KMS-11 (cell line): ENCODE results near the gene B9D2.
"Not testable (repeated sequence)": the region's sequence is repeated elsewhere in the genome, so short reads cannot be mapped to it uniquely, and the experiment has no call there.

ENCODE experiments used
- H2AFZ ChIP-seq: fragments of 200-600 bp; sonication (generic); 2 replicates; pipeline ENCODE4 v1.6.1; 2016; ENCODE audit warnings: antibody characterized with exemption, mixed run types, low read depth
- H3K27ac ChIP-seq: fragments of 200-600 bp; sonication (generic); 2 replicates; pipeline ENCODE4 v1.6.1; 2016; ENCODE audit warnings: mild to moderate bottlenecking, mixed run types
- H3K27me3 ChIP-seq: fragments of 200-600 bp; sonication (generic); 2 replicates; pipeline ENCODE4 v1.6.1; 2017; ENCODE audit warnings: mild to moderate bottlenecking, low read depth, mixed run types, moderate library complexity; ENCODE audit not compliant: insufficient read depth
- H3K36me3 ChIP-seq: fragments of 200-600 bp; sonication (generic); 2 replicates; pipeline ENCODE4 v1.6.1; 2017; ENCODE audit warnings: mild to moderate bottlenecking, mixed run types; ENCODE audit not compliant: insufficient read depth
- H3K4me1 ChIP-seq: fragments of 200-600 bp; sonication (generic); 2 replicates; pipeline ENCODE4 v1.6.1; 2016; ENCODE audit warnings: mild to moderate bottlenecking, low read depth, mixed run types; ENCODE audit not compliant: poor library complexity, severe bottlenecking
- H3K4me2 ChIP-seq: fragments of 200-600 bp; sonication (generic); 2 replicates; pipeline ENCODE4 v1.7.0; 2016; ENCODE audit warnings: mild to moderate bottlenecking, mixed run types
- H3K4me3 ChIP-seq: fragments of 200-600 bp; sonication (generic); IDR thresholded peaks from 2 replicates; pipeline ENCODE4 v1.6.1; 2017; ENCODE audit warnings: low read depth, low read length, mixed read lengths; ENCODE audit not compliant: insufficient read depth
- H3K79me2 ChIP-seq: fragments of 200-600 bp; sonication (generic); 2 replicates; pipeline ENCODE4 v1.6.1; 2016; ENCODE audit warnings: low read depth, mixed run types; ENCODE audit not compliant: insufficient read depth
- H3K9ac ChIP-seq: fragments of 200-600 bp; sonication (generic); 2 replicates; pipeline ENCODE4 v1.6.1; 2016; ENCODE audit warnings: mild to moderate bottlenecking, mixed run types
- H4K20me1 ChIP-seq: fragments of 200-600 bp; sonication (generic); 2 replicates; pipeline ENCODE4 v1.6.1; 2016; ENCODE audit warnings: mild to moderate bottlenecking, mixed run types; ENCODE audit not compliant: insufficient read depth
- TF ChIP-seq, protein P1 (sequence below): fragments of 200-600 bp; sonication (generic); conservative IDR thresholded peaks from 2 replicates; pipeline ENCODE4 v1.6.1; 2017; ENCODE audit warnings: low read depth, mild to moderate bottlenecking, antibody characterized with exemption, low read length, moderate library complexity, mixed read lengths

The B9D2 gene

DNA sequence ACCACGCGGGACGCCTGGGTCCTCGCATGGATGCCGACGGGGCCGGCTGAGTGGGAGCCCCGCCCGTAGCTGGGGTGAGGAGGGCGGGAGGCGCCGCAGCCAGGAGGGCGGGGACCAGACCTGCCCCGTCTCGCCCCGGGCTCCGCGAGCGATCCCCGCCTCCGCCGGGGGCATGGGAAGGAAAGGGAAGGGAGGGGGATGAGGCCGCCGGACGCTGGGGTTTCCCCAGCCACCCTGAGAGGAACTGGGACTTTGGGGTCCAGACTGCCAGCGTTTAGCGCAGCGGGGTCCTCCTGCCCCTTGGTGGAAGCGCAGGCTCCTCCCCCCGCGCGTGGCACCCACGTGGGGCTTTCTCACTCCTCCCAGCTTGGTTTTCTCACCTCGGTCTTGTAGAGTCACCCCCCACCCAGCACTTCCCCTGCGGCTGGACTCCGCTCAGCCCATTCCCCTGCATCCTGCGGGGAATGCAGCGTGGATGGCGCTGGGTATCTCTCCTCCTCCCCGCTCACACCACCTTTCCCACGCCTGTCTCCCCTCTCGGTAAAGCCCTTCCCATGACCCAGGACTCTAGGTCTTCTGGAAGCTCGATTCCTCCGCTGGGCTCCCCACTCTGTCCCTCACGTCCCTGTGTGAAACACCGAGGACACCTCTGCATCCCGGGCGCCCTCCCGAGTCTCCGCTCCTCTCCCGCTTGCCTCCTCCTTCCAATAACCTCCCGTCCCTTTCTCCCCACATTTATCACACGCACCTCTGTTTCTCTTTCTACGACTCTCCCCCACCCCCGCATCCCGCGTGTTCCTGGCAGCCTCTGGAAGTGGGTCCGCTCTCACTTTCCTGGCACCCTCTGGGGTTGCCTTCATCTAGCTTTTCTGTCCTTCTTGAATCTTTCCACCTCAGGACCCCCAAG lies 12.4 kb downstream of the B9D2 start:
- Histone ChIP-seq H4K20me1 (no peaks in the 10 kb centered on the region), H3K4me2 (peak overlapping the region; percentile 95), H3K79me2 (peaks cover 46% of the 10 kb centered on the region), H2AFZ (peak overlapping the region; percentile 70; the same call in 1 of the 2 replicates), H3K9ac (peak overlapping the region; percentile 86), H3K36me3 (peaks cover 3% of the 10 kb centered on the region; the same call in 1 of the 2 replicates), H3K27me3 (no peaks in the 10 kb centered on the region), H3K27ac (peak overlapping the region; percentile 72; the same call in 1 of the 2 replicates), H3K4me1 (peaks cover 32% of the 10 kb centered on the region), H3K4me3 (no peak overlapping the region)
- TF ChIP-seq, protein P1, sequence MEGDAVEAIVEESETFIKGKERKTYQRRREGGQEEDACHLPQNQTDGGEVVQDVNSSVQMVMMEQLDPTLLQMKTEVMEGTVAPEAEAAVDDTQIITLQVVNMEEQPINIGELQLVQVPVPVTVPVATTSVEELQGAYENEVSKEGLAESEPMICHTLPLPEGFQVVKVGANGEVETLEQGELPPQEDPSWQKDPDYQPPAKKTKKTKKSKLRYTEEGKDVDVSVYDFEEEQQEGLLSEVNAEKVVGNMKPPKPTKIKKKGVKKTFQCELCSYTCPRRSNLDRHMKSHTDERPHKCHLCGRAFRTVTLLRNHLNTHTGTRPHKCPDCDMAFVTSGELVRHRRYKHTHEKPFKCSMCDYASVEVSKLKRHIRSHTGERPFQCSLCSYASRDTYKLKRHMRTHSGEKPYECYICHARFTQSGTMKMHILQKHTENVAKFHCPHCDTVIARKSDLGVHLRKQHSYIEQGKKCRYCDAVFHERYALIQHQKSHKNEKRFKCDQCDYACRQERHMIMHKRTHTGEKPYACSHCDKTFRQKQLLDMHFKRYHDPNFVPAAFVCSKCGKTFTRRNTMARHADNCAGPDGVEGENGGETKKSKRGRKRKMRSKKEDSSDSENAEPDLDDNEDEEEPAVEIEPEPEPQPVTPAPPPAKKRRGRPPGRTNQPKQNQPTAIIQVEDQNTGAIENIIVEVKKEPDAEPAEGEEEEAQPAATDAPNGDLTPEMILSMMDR, result no peak

DNA sequence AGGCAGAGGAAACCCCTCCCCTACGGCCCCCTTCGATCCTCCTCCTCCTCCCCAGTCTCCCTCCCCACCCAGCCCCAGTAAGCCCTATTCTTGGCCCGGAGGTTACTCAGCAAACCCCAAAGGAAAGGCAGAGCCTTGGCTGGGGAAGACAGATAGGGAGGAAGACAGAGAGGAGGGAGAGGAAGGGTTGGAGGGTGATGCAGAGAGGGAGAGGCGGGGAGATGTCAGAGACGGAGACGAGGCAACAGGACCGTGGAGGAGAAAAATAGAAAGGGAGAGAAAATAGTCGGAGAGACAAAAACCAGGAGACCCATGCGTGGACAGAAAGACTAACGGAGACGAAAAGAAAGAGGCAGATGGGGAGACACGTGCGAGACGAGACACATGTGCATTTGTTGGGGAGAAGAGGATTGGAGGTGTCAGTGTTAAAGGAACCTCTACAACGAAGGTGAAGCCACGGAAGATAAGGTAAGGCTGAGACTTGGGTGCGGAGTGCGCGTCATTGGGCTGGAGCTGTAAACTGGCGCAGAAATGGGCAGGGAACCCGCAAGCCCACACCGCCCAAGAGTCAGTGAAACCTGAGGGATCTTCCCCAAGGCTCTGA lies 13.1 kb downstream of the B9D2 start:
- Histone ChIP-seq H3K4me1 (peaks cover 32% of the 10 kb centered on the region), H3K27ac (no peak overlapping the region), H3K4me2 (peak overlapping the region; percentile 95), H2AFZ (peak overlapping the region; percentile 70; the same call in 1 of the 2 replicates), H3K79me2 (peaks cover 46% of the 10 kb centered on the region), H3K4me3 (no peak overlapping the region), H3K36me3 (peaks cover 3% of the 10 kb centered on the region; the same call in 1 of the 2 replicates), H3K27me3 (no peaks in the 10 kb centered on the region), H3K9ac (no peak overlapping the region), H4K20me1 (no peaks in the 10 kb centered on the region)
- TF ChIP-seq, protein P1, result no peak

DNA sequence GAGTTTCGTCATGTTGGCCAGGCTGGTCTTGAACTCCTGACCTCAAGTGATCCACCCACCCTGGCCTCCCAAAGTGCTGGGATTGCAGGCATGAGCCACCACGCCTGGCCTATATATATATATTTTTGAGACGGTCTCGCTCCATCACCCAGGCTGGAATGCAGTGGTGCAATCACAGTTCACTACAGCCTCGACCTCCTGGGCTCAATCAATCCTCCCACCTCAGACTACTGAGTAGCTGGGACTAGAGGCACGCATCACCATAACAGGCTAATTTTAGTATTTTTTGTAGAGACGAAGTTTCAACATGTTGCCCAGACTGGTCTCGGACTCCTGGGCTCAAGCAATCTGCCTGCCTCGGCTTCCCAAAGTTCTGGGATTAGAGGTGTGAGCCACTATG lies 17.0 kb downstream of the B9D2 start:
- not testable (repeated sequence) for H3K36me3 ChIP-seq, H3K9ac ChIP-seq, H3K27me3 ChIP-seq, H3K4me2 ChIP-seq, H3K27ac ChIP-seq, H2AFZ ChIP-seq, H4K20me1 ChIP-seq, H3K4me3 ChIP-seq
- H3K79me2 ChIP-seq, result peaks cover 33% of the 10 kb centered on the region
- H3K4me1 ChIP-seq, result peaks cover 25% of the 10 kb centered on the region

DNA sequence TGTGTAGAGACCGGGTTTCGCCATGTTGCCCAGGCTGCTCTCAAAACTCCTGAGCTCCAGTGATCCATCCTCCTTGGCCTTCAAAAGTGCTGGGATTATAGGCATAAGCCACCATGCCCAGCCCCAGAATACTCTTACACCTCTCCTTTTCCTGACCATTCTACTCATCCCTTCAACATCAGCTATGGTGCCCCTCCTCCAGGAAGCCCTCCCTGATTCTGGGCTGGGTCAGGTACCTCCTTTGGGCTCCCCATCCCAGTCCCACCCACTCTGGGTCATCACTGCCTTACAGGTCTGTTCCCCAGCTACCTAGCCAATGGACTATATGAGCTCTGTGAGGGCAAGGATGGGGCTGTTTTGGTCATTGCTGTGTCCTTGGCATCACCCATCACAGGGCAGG lies 19.8 kb downstream of the B9D2 start:
- Histone ChIP-seq H2AFZ (no peak overlapping the region), H3K79me2 (peaks cover 5% of the 10 kb centered on the region), H3K27ac (no peak overlapping the region), H3K4me1 (peaks cover 5% of the 10 kb centered on the region), H3K4me2 (no peak overlapping the region), H3K4me3 (no peak overlapping the region), H3K36me3 (peaks cover 3% of the 10 kb centered on the region; the same call in 1 of the 2 replicates), H3K27me3 (no peaks in the 10 kb centered on the region), H3K9ac (no peak overlapping the region), H4K20me1 (no peaks in the 10 kb centered on the region)
- TF ChIP-seq, protein P1, result no peak
